ENCODE results near the gene GNG8. TPM values are rescaled to one million over a fixed set of nuclear protein-coding genes. Genes with fewer than 3 reads are reported as not detected.

The GNG8 gene
- total RNA-seq, 1 experiment from 2014 or later, result not detected

DNA sequence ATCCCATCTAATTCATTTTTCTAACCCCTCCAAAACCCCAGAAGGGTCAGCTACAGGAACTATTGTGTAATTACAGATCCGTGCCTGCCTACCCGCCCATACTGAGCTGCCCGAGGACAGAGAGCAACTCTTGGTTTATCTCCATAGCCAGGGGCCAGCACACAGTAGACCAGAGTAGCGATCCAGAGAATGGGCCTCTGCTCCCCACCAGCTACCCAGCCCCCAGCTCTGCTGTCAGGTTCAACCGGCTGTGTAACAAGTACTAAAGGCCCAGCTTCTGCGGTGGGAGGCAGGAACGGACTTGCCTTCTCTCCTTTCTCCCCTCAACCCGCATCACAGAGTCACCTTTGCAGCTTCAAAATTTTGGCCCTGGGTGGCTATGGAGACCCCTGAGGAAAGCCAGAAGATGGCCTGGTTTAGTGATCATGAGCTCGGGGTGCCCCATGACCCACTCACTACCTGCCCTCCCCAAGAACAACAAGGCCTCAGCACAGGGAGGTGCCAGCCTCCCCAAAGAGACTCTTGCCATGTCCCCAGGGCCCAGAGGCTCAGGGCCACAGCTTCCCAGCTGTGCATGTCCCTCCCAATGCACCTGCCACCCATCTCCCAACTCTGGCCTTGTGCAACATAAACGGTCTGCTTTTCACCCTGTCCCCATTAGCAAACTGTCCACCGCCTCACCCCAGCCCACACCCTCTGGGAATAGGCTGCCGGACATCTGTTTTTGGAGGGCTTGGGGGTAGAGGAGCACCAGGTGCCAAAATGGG lies 29.1 kb downstream of the GNG8 start:
- no TSS peak for BruUV-seq (replicated peaks)
- no peak overlapping the region for H2AFZ ChIP-seq (ENCODE audit: low read depth, low read length, poor library complexity, severe bottlenecking)
- H3K4me2 ChIP-seq (ENCODE audit: low read length), result no peak overlapping the region
- POLR2A ChIA-PET, result no interaction called here
- TF ChIP-seq CEBPB (IDR thresholded peaks at IDR 0.05; ENCODE audit: low read depth) (no peak), SRF (IDR thresholded peaks at IDR 0.05; ENCODE audit: low read depth) (no peak), FOSL1 (IDR thresholded peaks at IDR 0.05; ENCODE audit: low read depth) (no peak), ZNF274 (IDR thresholded peaks at IDR 0.05; ENCODE audit: low read depth, low read length) (no peak), JUND (IDR thresholded peaks at IDR 0.05) (no peak), ELF1 (IDR thresholded peaks at IDR 0.05; ENCODE audit: borderline replicate concordance, low read depth) (no peak), CBX3 (IDR thresholded peaks at IDR 0.05; ENCODE audit: low read depth) (no peak), EZH2 (IDR thresholded peaks at IDR 0.05) (no peak), RAD21 (IDR thresholded peaks at IDR 0.05; ENCODE audit: low read depth) (no peak), POLR2A (IDR thresholded peaks at IDR 0.05; ENCODE audit: borderline replicate concordance, extremely low read depth, insufficient read depth, insufficient read length) (no peak), YY1 (IDR thresholded peaks at IDR 0.05; ENCODE audit: extremely low read depth, insufficient replicate concordance, low read depth, low read length) (no peak), MAX (IDR thresholded peaks at IDR 0.05) (no peak), SP1 (IDR thresholded peaks at IDR 0.05; ENCODE audit: low read depth) (no peak), REST (IDR thresholded peaks at IDR 0.05; ENCODE audit: low read depth) (no peak), EZH2phosphoT487 (IDR thresholded peaks at IDR 0.05; ENCODE audit: borderline replicate concordance) (no peak), TCF7L2 (IDR thresholded peaks at IDR 0.05; ENCODE audit: borderline replicate concordance, extremely low read depth, insufficient read depth, insufficient read length) (no peak), POLR2AphosphoS5 (IDR thresholded peaks at IDR 0.05; ENCODE audit: low read depth, low read length) (no peak)
- TF ChIP-seq, protein P1, sequence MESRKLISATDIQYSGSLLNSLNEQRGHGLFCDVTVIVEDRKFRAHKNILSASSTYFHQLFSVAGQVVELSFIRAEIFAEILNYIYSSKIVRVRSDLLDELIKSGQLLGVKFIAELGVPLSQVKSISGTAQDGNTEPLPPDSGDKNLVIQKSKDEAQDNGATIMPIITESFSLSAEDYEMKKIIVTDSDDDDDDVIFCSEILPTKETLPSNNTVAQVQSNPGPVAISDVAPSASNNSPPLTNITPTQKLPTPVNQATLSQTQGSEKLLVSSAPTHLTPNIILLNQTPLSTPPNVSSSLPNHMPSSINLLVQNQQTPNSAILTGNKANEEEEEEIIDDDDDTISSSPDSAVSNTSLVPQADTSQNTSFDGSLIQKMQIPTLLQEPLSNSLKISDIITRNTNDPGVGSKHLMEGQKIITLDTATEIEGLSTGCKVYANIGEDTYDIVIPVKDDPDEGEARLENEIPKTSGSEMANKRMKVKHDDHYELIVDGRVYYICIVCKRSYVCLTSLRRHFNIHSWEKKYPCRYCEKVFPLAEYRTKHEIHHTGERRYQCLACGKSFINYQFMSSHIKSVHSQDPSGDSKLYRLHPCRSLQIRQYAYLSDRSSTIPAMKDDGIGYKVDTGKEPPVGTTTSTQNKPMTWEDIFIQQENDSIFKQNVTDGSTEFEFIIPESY (IDR thresholded peaks at IDR 0.05; ENCODE audit: extremely low read depth, insufficient replicate concordance, low read length), result no peak
- TF ChIP-seq, protein P2, sequence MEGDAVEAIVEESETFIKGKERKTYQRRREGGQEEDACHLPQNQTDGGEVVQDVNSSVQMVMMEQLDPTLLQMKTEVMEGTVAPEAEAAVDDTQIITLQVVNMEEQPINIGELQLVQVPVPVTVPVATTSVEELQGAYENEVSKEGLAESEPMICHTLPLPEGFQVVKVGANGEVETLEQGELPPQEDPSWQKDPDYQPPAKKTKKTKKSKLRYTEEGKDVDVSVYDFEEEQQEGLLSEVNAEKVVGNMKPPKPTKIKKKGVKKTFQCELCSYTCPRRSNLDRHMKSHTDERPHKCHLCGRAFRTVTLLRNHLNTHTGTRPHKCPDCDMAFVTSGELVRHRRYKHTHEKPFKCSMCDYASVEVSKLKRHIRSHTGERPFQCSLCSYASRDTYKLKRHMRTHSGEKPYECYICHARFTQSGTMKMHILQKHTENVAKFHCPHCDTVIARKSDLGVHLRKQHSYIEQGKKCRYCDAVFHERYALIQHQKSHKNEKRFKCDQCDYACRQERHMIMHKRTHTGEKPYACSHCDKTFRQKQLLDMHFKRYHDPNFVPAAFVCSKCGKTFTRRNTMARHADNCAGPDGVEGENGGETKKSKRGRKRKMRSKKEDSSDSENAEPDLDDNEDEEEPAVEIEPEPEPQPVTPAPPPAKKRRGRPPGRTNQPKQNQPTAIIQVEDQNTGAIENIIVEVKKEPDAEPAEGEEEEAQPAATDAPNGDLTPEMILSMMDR (IDR thresholded peaks at IDR 0.05 in 2 of 3, conservative IDR thresholded peaks at IDR 0.05 in 1 of 3; ENCODE audit: borderline replicate concordance in 1 of 3, insufficient read depth in 1 of 3, low read depth in 2 of 3, low read length in 2 of 3), result no peak
- no peak overlapping the region for H3K4me3 ChIP-seq (replicated peaks in 1 of 2; ENCODE audit: low read depth in 1 of 2, low read length in 2 of 2)
- DNase-seq (ENCODE audit: low read depth, low spot score), result no peak
- H3K79me2 ChIP-seq (ENCODE audit: insufficient read depth, low read length), result peaks cover 56% of the 10 kb centered on the region
- no peaks in the 10 kb centered on the region for H3K9me2 ChIP-seq (ENCODE audit: insufficient read depth)
- RAD21 ChIA-PET (ENCODE audit: low non-redundant PET in 1 of 2, low total read pairs in 2 of 2, uncharacterized antibody in 2 of 2, unreplicated experiment in 2 of 2), result no interaction called here
- no peaks in the 10 kb centered on the region for H4K20me1 ChIP-seq (ENCODE audit: insufficient read depth)
- no peak for ATAC-seq
- H3K27me3 ChIP-seq (ENCODE audit: insufficient read depth, low read length), result no peaks in the 10 kb centered on the region
- peaks cover 36 to 37% of the 10 kb centered on the region in 2 experiments for H3K36me3 ChIP-seq (ENCODE audit: control insufficient read depth in 1 of 2, insufficient read depth in 2 of 2, low read length in 2 of 2)
- H3K9me3 ChIP-seq (ENCODE audit: control insufficient read depth in 1 of 2, insufficient read depth in 1 of 2, low read depth in 1 of 2, low read length in 2 of 2), result no peaks in the 10 kb centered on the region
- H3K27ac ChIP-seq (ENCODE audit: low read depth, low read length), result no peak overlapping the region
- intact Hi-C loops (cut with micrococcal nuclease), result no loop called here
- H3K9ac ChIP-seq (ENCODE audit: low read length), result no peak overlapping the region
- H3K4me1 ChIP-seq (ENCODE audit: control insufficient read depth in 1 of 2, insufficient read depth in 2 of 2, low read length in 2 of 2), result peaks cover 14 to 19% of the 10 kb centered on the region in 2 experiments
- CTCF ChIA-PET, result interaction anchor here (1.6 kb wide), 1 partner anchor 10 kb away, joined by 4 read pairs; no protein-coding TSS in a partner anchor

Data from HCT116 (cell line).